Hepatocyte (in vitro differentiated cells): ENCODE results near the gene DCAF11.

Experiments used
- CTCF ChIP-seq: fragments of 200-600 bp; sonication (generic); IDR thresholded peaks from 2 replicates; pipeline ENCODE4 v1.5.1; 2016; ENCODE audit warnings: antibody characterized with exemption, mild to moderate bottlenecking; ENCODE audit not compliant: poor library complexity
- EZH2 ChIP-seq: fragments of 200-600 bp; sonication (generic); IDR thresholded peaks from 2 replicates; pipeline ENCODE4 v1.6.1; 2016; ENCODE audit warnings: antibody characterized with exemption, mild to moderate bottlenecking, borderline replicate concordance

GRCh38 chr14:24069411-24069735 lies 45.2 kb upstream of the DCAF11 start:
- TF ChIP-seq CTCF (no peak), EZH2 (no peak)
